ELF-1 (cell line): ENCODE results near the gene YPEL3.

Experiments used
- DNase-seq: peaks from one replicate; pipeline ENCODE4 v3.0.0-alpha.2; 2016; ENCODE audit warnings: low read depth, low spot score

Gene YPEL3

GRCh38 chr16:30090610-30091331 is 5.2 kb downstream of the YPEL3 start:
- DNase-seq = no peak

- peak; percentile 69 for DNase-seq
These were observed 7.0 kb downstream of the YPEL3 start for GRCh38 chr16:30088832-30089624.

GRCh38 chr16:30088237-30088831 is 7.7 kb downstream of the YPEL3 start:
- no peak for DNase-seq

GRCh38 chr16:30087181-30087898 is 8.7 kb downstream of the YPEL3 start:
- no peak for DNase-seq

GRCh38 chr16:30086291-30087140 is 9.5 kb downstream of the YPEL3 start:
- no peak for DNase-seq

GRCh38 chr16:30085820-30086219 is 10.2 kb downstream of the YPEL3 start:
- DNase-seq = no peak

GRCh38 chr16:30085247-30085646 is 10.8 kb downstream of the YPEL3 start:
- no peak for DNase-seq

GRCh38 chr16:30084816-30085159 is 11.2 kb downstream of the YPEL3 start:
- DNase-seq = no peak

GRCh38 chr16:30084096-30084815 is 11.8 kb downstream of the YPEL3 start:
- no peak for DNase-seq

GRCh38 chr16:30083216-30084055 is 12.6 kb downstream of the YPEL3 start:
- no peak for DNase-seq

- no peak for DNase-seq
These were observed 13.4 kb downstream of the YPEL3 start for GRCh38 chr16:30082545-30083090.

- DNase-seq = no peak
These were observed 16.5 kb downstream of the YPEL3 start for GRCh38 chr16:30079480-30079879.

GRCh38 chr16:30078744-30079143 is 17.3 kb downstream of the YPEL3 start:
- no peak for DNase-seq

GRCh38 chr16:30077656-30078055 is 18.4 kb downstream of the YPEL3 start:
- no peak for DNase-seq

- DNase-seq = no peak
These were observed 19.7 kb downstream of the YPEL3 start for GRCh38 chr16:30076276-30076791.

- peak; percentile 93 for DNase-seq
These were observed 20.3 kb downstream of the YPEL3 start, which contains the start of gene PPP4C for GRCh38 chr16:30075503-30076275. Gene PPP4C (plus strand): TSS chr16:30075994. CDS start chr16:30076378, 384 bp downstream.

GRCh38 chr16:30070490-30070889 is 25.5 kb downstream of the YPEL3 start:
- DNase-seq = no peak
